ENCODE data around the gene NUBPL.

NUBPL gene

DNA sequence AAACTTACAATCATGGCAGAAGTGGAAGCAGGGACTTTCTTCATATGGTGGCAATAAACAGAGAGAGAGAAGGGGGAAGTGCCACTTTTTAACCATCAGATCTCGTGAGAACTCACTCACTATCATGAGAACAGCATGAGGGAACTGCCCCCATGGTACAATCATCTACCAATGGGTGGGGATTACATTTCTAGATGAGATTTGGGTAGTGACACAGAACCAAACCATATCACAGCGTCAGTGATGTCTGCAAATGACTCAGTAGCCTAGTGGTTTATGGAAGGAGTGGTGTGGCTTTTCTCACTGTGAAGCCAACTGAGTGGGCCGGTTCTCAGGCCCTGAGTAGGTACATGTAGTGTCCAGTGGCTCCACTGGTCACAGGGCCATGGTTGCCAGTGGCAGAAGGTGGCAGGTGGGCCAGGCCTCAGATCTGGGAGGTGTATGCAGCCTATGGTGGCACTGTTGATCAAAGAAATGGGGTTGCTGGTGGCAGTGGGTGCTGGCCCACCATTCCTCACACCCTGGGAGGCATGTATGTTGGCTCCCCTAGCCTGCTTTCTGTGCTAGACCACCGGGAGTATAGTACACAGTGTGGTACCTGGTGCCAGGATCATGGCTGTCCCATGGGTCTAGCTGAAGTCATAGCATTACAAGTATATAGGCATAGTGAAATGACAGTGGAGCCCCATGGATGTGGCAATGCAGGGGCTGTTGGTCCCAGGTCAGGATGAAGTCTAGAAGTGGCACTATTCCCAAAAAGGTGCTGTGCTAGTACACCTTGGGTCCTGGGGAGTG is 191.9 kb downstream of the NUBPL start:
- no peak for DNase-seq (ENCODE audit: low read depth)
- TF ChIP-seq, protein P1, sequence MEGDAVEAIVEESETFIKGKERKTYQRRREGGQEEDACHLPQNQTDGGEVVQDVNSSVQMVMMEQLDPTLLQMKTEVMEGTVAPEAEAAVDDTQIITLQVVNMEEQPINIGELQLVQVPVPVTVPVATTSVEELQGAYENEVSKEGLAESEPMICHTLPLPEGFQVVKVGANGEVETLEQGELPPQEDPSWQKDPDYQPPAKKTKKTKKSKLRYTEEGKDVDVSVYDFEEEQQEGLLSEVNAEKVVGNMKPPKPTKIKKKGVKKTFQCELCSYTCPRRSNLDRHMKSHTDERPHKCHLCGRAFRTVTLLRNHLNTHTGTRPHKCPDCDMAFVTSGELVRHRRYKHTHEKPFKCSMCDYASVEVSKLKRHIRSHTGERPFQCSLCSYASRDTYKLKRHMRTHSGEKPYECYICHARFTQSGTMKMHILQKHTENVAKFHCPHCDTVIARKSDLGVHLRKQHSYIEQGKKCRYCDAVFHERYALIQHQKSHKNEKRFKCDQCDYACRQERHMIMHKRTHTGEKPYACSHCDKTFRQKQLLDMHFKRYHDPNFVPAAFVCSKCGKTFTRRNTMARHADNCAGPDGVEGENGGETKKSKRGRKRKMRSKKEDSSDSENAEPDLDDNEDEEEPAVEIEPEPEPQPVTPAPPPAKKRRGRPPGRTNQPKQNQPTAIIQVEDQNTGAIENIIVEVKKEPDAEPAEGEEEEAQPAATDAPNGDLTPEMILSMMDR (conservative IDR thresholded peaks at IDR 0.05; ENCODE audit: low read length): no peak
- no peak overlapping the region for H3K4me3 ChIP-seq (ENCODE audit: low read length)

DNA sequence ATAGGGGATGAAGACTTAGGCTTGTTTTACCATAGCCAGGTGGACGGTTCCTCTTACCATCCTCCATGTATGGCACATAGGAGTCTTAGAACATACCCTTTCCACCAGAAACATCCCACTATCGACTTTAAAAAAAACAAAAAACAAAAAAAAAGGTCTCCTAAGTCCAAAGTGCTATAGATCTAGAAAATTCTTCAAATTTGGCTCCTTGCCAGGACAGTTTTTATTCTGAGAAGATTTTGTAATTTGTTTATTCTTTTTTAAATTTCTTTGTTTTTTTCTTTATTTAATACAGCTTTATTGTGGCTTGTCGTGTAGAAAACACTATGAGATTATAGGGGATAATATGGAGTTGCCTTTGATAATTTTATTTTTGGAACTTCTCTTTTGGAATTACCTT is 197.7 kb downstream of the NUBPL start:
- H3K4me3 ChIP-seq (ENCODE audit: low read length): no peak overlapping the region
- no peak for DNase-seq (ENCODE audit: low read depth)
- TF ChIP-seq, protein P1 (conservative IDR thresholded peaks at IDR 0.05; ENCODE audit: low read length): no peak

DNA sequence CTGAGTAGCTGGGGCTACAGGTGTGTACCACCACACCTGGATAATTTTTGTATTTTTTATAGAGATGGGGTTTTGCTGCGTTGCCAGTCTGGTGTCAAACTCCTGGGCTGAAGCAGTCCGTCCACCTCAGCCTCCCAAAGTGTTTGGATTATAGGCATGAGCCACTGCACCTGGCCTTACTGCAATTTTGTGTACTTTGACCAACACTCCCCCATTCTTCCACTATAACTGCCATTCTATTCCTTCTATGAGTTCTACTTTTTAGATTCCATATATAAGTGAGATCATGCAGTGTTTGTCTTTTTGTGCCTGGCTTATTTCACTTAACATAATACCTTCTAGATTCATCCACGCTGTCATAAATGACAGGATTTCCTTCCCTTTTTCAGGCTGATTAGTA is 199.1 kb downstream of the NUBPL start:
- DNase-seq (ENCODE audit: low read depth): no peak
- H3K4me3 ChIP-seq (ENCODE audit: low read length): no peak overlapping the region
- TF ChIP-seq, protein P1 (conservative IDR thresholded peaks at IDR 0.05; ENCODE audit: low read length): no peak

GRCh38 chr14:31761325-31761724 is 200.1 kb downstream of the NUBPL start:
- DNase-seq (ENCODE audit: low read depth): no peak
- TF ChIP-seq, protein P1 (conservative IDR thresholded peaks at IDR 0.05; ENCODE audit: low read length): no peak
- H3K4me3 ChIP-seq (ENCODE audit: low read length): no peak overlapping the region

GRCh38 chr14:31763041-31763440 is 201.8 kb downstream of the NUBPL start:
- TF ChIP-seq, protein P1 (conservative IDR thresholded peaks at IDR 0.05; ENCODE audit: low read length): no peak
- DNase-seq (ENCODE audit: low read depth): no peak
- H3K4me3 ChIP-seq (ENCODE audit: low read length): no peak overlapping the region

DNA sequence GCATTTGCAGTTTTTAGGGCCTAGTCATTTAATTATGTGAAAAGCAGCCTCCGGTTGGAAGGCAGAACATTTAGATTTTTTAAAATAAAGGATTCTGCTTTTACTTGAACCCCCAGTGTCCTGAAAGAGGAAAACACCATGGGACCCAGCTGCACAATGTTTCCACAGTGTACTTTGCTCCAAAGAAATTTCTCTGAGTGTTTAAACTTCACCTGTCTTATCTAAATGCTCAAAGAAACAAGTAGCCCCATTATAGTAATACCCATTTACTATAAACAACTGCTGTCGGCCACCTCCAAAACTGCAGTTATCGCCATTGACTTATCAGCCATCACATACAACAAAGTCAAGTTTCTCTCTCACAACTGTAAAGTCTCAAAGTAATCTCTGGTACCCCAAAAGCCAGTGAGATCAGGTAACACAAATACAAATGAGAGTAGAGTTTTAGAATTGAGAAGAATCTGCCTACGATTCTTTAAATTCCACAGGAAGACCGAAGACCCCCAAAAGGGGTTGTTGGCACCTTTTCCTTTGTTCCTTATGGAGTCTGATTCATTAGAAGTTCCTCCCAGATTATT is 205.2 kb downstream of the NUBPL start:
- H3K4me3 ChIP-seq (ENCODE audit: low read length): no peak overlapping the region
- no peak for DNase-seq (ENCODE audit: low read depth)
- TF ChIP-seq, protein P1 (conservative IDR thresholded peaks at IDR 0.05; ENCODE audit: low read length): no peak

DNA sequence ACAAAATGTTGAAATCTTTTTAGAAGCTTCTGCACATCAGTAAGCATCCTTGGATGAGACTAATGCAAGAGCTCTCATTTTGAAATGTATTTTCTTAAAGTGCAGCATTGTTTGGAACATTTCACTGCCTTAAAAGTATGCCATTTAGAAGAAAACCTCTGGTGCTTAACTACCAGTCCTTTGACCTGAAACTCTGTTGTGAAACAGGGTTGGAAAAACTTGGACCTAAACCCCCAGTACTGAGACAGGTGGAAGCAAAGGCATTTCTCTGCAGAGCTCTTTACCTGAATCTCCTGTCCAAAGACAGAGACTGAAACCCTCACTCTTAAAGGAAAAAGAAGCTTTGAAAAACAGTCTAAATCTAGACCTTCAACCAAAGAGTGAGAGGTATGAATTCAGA is 207.2 kb downstream of the NUBPL start:
- DNase-seq (ENCODE audit: low read depth): no peak
- no peak overlapping the region for H3K4me3 ChIP-seq (ENCODE audit: low read length)
- TF ChIP-seq, protein P1 (conservative IDR thresholded peaks at IDR 0.05; ENCODE audit: low read length): no peak

All from AG10803 (cell line).